Fibroblast of pulmonary artery (primary cell): ENCODE results near the gene EIF3K.
"Not testable (repeated sequence)": the region's sequence is repeated elsewhere in the genome, so short reads cannot be mapped to it uniquely, and the experiment has no call there.

Experiments used
- DNase-seq: peaks from one replicate; pipeline ENCODE4 v3.0.0-alpha.2; 2010; ENCODE audit warnings: low read depth
- H3K4me3 ChIP-seq: replicated peaks from 2 replicates; pipeline ENCODE4 v1.5.1; 2011; ENCODE audit warnings: low read depth, mild to moderate bottlenecking, control low read depth, low read length, moderate library complexity
- TF ChIP-seq, protein P1 (sequence below): IDR thresholded peaks from 2 replicates; pipeline ENCODE4 v1.5.1; 2011; ENCODE audit warnings: mild to moderate bottlenecking, control low read depth, low read length, inconsistent platforms; ENCODE audit errors: missing control alignments

EIF3K gene

DNA sequence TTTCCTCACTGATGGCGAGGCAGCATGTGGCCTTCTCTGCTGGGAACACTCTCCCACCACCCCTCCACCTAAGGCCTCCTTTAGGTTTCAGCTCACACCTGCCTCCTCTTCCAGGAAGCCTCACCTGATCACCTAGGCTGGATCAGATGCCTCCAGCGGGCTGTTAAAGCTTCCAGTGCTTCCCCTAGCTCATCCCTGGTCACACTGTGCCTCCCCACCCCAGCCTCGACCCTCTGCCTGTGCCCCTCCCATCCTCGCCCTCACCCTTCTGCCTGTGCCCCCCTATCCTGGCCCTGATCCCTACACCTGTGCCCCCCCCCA, 35.0 kb upstream of the EIF3K start:
- TF ChIP-seq, protein P1, sequence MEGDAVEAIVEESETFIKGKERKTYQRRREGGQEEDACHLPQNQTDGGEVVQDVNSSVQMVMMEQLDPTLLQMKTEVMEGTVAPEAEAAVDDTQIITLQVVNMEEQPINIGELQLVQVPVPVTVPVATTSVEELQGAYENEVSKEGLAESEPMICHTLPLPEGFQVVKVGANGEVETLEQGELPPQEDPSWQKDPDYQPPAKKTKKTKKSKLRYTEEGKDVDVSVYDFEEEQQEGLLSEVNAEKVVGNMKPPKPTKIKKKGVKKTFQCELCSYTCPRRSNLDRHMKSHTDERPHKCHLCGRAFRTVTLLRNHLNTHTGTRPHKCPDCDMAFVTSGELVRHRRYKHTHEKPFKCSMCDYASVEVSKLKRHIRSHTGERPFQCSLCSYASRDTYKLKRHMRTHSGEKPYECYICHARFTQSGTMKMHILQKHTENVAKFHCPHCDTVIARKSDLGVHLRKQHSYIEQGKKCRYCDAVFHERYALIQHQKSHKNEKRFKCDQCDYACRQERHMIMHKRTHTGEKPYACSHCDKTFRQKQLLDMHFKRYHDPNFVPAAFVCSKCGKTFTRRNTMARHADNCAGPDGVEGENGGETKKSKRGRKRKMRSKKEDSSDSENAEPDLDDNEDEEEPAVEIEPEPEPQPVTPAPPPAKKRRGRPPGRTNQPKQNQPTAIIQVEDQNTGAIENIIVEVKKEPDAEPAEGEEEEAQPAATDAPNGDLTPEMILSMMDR = no peak
- H3K4me3 ChIP-seq = no peak overlapping the region
- no peak for DNase-seq

GRCh38 chr19:38587562-38587961, 31.4 kb upstream of the EIF3K start:
- no peak for DNase-seq
- TF ChIP-seq, protein P1 = no peak
- H3K4me3 ChIP-seq = no peak overlapping the region

DNA sequence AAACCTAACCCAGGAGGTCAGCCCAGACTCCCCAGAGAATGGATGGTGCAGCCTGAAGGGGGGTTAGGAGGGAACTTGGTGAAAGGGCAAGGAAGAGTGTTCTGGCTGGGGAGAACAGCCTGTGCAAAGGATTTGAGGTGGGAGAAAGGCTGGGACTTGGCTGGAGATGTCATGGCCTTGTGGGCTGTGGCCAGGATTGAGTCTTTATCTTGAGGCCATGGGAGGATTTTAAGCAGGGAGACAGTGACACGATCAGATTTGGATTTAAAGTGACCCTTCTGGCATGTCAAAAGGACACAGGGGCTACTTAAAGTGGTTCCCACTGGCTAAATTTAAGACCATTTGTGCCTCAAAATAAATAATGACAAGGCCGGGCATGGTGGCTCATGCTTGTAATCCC, 30.9 kb upstream of the EIF3K start:
- no peak for DNase-seq
- TF ChIP-seq, protein P1 = no peak
- H3K4me3 ChIP-seq = no peak overlapping the region

DNA sequence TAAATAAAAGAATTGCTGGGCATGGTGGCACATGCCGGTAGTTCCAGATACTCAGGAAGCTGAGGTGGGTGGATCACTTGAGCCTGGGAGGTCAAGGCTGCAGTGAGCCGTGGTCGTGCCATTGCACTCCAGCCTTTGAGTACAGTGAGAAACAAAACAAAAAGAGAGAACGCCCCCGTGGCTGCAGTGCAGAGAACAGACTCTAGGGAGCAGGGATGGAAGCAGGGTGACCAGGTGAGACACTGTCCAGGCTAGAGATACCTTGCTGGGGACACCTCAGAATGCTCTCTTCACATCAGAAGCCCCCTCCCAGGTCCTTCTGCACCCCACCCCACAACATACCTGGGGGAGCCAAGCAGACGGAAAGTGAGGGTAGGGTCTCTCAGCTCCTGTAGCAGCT, 26.0 kb upstream of the EIF3K start:
- H3K4me3 ChIP-seq = no peak overlapping the region
- no peak for DNase-seq
- TF ChIP-seq, protein P1 = no peak

GRCh38 chr19:38596057-38596981, 22.7 kb upstream of the EIF3K start:
- DNase-seq = no peak
- no peak overlapping the region for H3K4me3 ChIP-seq
- TF ChIP-seq, protein P1 = no peak

DNA sequence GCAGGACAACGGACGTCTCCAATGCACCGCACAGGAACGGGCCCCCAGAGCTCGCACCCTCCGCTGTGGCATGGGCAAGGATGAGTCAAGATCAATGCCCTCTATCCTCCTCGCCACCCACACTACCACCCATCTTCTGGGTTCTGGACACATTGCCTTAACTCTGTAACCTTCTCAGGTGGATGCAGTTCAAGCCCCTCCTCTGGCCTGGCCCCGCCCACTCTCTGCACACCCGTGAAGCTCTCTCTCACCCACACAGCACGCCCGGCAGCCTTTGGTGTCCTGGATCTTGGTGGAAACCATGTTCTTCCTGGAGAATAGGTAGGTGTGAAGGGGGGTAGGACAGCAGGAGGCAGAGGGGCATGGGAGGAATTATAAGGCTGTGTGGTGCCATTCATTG, 21.9 kb upstream of the EIF3K start:
- TF ChIP-seq, protein P1 = no peak
- no peak overlapping the region for H3K4me3 ChIP-seq
- DNase-seq = no peak

- TF ChIP-seq, protein P1 = no peak
Measured at GRCh38 chr19:38599722-38600121, 19.3 kb upstream of the EIF3K start.

DNA sequence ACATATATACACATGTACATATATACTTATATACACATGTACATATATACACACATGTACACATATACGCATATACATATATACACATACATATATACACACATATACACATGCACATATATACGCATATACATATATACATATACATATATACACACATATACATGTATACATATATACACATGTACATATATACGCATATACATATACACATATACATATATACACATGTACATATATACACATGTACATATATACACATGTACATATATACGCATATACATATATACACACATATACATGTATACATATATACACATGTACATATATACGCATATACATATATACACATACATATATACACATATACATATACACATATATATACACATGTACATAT, 16.1 kb upstream of the EIF3K start:
- DNase-seq, H3K4me3 ChIP-seq: not testable (repeated sequence)

More at GRCh38 chr19:38599722-38600121, 19.3 kb upstream of the EIF3K start:
- no peak overlapping the region for H3K4me3 ChIP-seq
- DNase-seq = no peak
